Tibial nerve (tissue), 4 donors: ENCODE measurements around the gene IWS1. TPM values are rescaled to one million over a fixed set of nuclear protein-coding genes. Genes with fewer than 3 reads are reported as not detected.
"Not testable (repeated sequence)": the region's sequence is repeated elsewhere in the genome, so short reads cannot be mapped to it uniquely, and the experiment has no call there.

Source experiments
- DNase-seq, 2 donors: peaks; one replicate each; pipeline ENCODE4 v3.0.0-alpha.2; 2019; ENCODE audit warnings: low spot score in 2 of 2
- H3K27ac ChIP-seq, 4 donors: fragments of 200-600 bp; sonication (generic) in 3 of 4; one replicate each; pipeline ENCODE4 v1.5.1; 2017 to 2019; ENCODE audit warnings: mild to moderate bottlenecking in 1 of 4
- H3K27me3 ChIP-seq, 2 donors: fragments of 200-600 bp; sonication (generic) in 1 of 2; one replicate each; pipeline versions ENCODE4 v1.5.1 to v1.6.0; 2017 to 2019
- H3K36me3 ChIP-seq, 3 donors: fragments of 200-600 bp; sonication (generic); one replicate each; pipeline ENCODE4 v1.5.1; 2018 to 2019
- H3K4me1 ChIP-seq, 4 donors: fragments of 200-600 bp; sonication (generic) in 3 of 4; one replicate each; pipeline ENCODE4 v1.5.1; 2017 to 2019
- H3K4me3 ChIP-seq, 4 donors: fragments of 200-600 bp; sonication (generic) in 3 of 4; one replicate each; pipeline ENCODE4 v1.5.1; 2017 to 2019; ENCODE audit warnings: mild to moderate bottlenecking in 1 of 4, moderate library complexity in 1 of 4
- H3K9me3 ChIP-seq, 4 donors: fragments of 200-600 bp; sonication (generic) in 3 of 4; one replicate each; pipeline ENCODE4 v1.5.1; 2017 to 2019
- EP300 ChIP-seq, 2 donors: sonication (generic); formaldehyde crosslinking; IDR thresholded peaks; one replicate each; pipeline ENCODE4 v1.6.1; 2017; ENCODE audit warnings: antibody characterized with exemption in 2 of 2, mild to moderate bottlenecking in 1 of 2
- POLR2A ChIP-seq, 2 donors: fragments of 450-650 bp; IDR thresholded peaks; one replicate each; pipeline ENCODE4 v1.6.1; 2017; ENCODE audit warnings: antibody characterized with exemption in 2 of 2, mild to moderate bottlenecking in 2 of 2, moderate library complexity in 2 of 2
- WGBS, 2 donors: methylation state at CpG; one replicate each; pipeline ENCODE4 v1.1.5; 2018; 5-methylcytosine and 5-hydroxymethylcytosine counted together
- total RNA-seq, 4 donors: library from RNA; depleted of rRNA; stranded (reverse); fragments of >200 nt; gene quantifications; one replicate each; pipeline ENCODE4 v1.1.0, GENCODE V29; 2016
- TF ChIP-seq, protein P1 (sequence below), 5 experiments: fragments of 200-600 bp in 3 of 5; fragments of 450-650 bp in 2 of 5; sonication (generic) in 3 of 5; IDR thresholded peaks; one replicate each; pipeline ENCODE4 v1.5.1; 2016 to 2019; ENCODE audit warnings: antibody characterized with exemption in 5 of 5, mild to moderate bottlenecking in 3 of 5, moderate library complexity in 2 of 5

IWS1 gene
- total RNA-seq, 4 donors from 2014 or later: 28.4 to 42.6 (median 39.6) TPM

DNA sequence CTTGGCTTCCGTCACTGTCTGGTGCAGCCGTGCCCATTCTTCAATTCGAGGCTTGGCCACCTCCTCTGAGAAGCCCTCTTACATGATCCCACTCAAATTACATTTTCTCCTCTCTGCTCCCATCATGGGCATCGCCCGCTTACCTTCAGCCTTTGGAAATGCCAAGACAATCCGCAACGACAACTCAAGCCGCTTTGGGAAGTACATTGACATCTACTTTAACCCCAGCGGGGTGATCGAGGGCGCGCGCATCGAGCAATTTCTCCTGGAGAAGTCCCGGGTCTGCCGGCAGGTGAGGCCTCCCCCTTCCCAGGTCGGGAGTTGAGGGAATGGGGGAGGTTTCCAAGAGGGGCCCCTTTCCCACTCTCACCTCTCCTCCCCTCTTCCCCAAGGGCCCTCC, 47.5 kb upstream of the IWS1 start:
- WGBS, 2 donors: 92 to 94% methylated on average over 17 of the region's 17 CpGs
- H3K9me3 ChIP-seq: no peaks in the 10 kb centered on the region
- no peak for DNase-seq
- no peaks in the 10 kb centered on the region for H3K27me3 ChIP-seq
- no peaks in the 10 kb centered on the region for H3K36me3 ChIP-seq
- H3K27ac ChIP-seq: no peak overlapping the region
- H3K4me1 ChIP-seq: peaks cover 0 to 31% (median 15%) of the 10 kb centered on the region in 4 donors
- TF ChIP-seq, protein P1, sequence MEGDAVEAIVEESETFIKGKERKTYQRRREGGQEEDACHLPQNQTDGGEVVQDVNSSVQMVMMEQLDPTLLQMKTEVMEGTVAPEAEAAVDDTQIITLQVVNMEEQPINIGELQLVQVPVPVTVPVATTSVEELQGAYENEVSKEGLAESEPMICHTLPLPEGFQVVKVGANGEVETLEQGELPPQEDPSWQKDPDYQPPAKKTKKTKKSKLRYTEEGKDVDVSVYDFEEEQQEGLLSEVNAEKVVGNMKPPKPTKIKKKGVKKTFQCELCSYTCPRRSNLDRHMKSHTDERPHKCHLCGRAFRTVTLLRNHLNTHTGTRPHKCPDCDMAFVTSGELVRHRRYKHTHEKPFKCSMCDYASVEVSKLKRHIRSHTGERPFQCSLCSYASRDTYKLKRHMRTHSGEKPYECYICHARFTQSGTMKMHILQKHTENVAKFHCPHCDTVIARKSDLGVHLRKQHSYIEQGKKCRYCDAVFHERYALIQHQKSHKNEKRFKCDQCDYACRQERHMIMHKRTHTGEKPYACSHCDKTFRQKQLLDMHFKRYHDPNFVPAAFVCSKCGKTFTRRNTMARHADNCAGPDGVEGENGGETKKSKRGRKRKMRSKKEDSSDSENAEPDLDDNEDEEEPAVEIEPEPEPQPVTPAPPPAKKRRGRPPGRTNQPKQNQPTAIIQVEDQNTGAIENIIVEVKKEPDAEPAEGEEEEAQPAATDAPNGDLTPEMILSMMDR (IDR thresholded peaks at IDR 0.05): no peak
- TF ChIP-seq POLR2A (IDR thresholded peaks at IDR 0.05) (no peak), EP300 (IDR thresholded peaks at IDR 0.05) (no peak)
- no peak overlapping the region for H3K4me3 ChIP-seq

DNA sequence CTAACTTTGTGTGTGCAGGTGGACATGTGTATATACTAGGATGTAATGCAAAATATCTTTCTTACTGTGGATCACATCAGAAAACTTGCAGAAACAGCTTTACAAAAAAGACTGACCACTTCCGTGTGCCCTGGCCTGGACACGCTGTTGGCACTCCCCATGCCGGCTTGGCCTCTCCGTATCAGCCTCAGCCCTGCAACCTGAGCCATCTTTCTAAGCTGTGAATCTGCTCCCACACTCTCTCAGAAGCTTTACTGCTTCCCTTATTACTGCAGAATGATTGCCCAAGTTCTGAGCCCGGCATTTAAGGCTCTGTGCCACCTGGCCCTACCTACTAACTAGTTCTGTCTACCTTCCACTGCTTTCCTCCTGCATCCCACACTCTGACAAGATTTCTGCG, 47.0 kb upstream of the IWS1 start:
- peaks cover 0 to 35% (median 17%) of the 10 kb centered on the region in 4 donors for H3K4me1 ChIP-seq

DNA sequence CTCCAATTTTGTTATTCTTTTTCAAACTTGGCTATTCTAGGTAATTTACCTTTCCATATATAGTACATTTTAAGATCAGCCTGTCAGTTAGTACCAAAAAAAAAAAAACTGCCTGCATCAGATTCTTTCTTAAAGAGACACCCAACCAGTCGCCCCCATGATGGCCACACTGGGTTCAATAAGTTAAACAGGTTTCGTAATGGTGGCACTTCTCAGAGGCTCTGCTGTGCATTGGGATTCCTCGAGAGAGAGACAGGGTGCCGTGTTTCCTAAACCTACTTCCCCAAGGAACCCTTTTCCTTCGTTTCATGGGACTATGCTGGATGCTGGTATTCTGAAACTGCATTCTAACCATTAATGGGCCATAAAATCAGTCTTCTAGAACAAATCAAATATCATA, 46.6 kb upstream of the IWS1 start:
- no peak overlapping the region for H3K27ac ChIP-seq
- H3K27me3 ChIP-seq: no peaks in the 10 kb centered on the region
- no peaks in the 10 kb centered on the region for H3K36me3 ChIP-seq
- no peak overlapping the region for H3K4me3 ChIP-seq
- WGBS, 2 donors: 86 to 88% methylated on average over 5 of the region's 5 CpGs
- H3K4me1 ChIP-seq: peaks cover 0 to 37% (median 19%) of the 10 kb centered on the region in 4 donors
- TF ChIP-seq, protein P1 (IDR thresholded peaks at IDR 0.05): no peak
- no peak for TF ChIP-seq EP300 (IDR thresholded peaks at IDR 0.05)
- no peak for TF ChIP-seq POLR2A (IDR thresholded peaks at IDR 0.05)
- DNase-seq: no peak
- H3K9me3 ChIP-seq: no peaks in the 10 kb centered on the region

More for the DNA sequence above, 47.0 kb upstream of the IWS1 start:
- no peak for TF ChIP-seq EP300 (IDR thresholded peaks at IDR 0.05)
- TF ChIP-seq, protein P1 (IDR thresholded peaks at IDR 0.05): no peak
- TF ChIP-seq POLR2A (IDR thresholded peaks at IDR 0.05): no peak
- Histone ChIP-seq H3K27ac (no peak overlapping the region), H3K27me3 (no peaks in the 10 kb centered on the region), H3K4me3 (no peak overlapping the region), H3K36me3 (no peaks in the 10 kb centered on the region), H3K9me3 (no peaks in the 10 kb centered on the region)
- no peak for DNase-seq
- 83 to 85% methylated on average over 6 of the region's 6 CpGs for WGBS, 2 donors

DNA sequence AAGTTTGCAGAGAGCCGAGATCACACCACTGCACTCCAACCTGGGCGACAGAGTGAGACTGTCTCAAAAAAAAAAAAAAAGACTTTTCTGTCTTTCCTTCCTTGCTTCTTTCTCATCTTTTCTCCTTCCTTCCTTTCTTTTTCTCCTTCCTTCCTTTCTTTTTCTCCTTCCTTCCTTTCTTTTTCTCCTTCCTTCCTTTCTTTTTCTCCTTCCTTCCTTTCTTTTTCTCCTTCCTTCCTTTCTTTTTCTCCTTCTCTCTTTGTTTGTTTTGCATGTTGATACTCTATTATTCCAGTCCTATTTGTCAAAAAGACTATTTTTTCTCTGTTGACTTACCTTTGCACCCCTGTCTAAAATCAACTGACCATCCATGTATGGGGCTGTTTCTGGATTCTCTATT, 46.1 kb upstream of the IWS1 start:
- H3K4me3 ChIP-seq, H3K27me3 ChIP-seq, H3K27ac ChIP-seq, DNase-seq, H3K9me3 ChIP-seq, H3K36me3 ChIP-seq: not testable (repeated sequence)
- 95 to 96% methylated on average over 2 of the region's 2 CpGs for WGBS, 2 donors
- H3K4me1 ChIP-seq: peaks cover 0 to 37% (median 19%) of the 10 kb centered on the region in 4 donors

DNA sequence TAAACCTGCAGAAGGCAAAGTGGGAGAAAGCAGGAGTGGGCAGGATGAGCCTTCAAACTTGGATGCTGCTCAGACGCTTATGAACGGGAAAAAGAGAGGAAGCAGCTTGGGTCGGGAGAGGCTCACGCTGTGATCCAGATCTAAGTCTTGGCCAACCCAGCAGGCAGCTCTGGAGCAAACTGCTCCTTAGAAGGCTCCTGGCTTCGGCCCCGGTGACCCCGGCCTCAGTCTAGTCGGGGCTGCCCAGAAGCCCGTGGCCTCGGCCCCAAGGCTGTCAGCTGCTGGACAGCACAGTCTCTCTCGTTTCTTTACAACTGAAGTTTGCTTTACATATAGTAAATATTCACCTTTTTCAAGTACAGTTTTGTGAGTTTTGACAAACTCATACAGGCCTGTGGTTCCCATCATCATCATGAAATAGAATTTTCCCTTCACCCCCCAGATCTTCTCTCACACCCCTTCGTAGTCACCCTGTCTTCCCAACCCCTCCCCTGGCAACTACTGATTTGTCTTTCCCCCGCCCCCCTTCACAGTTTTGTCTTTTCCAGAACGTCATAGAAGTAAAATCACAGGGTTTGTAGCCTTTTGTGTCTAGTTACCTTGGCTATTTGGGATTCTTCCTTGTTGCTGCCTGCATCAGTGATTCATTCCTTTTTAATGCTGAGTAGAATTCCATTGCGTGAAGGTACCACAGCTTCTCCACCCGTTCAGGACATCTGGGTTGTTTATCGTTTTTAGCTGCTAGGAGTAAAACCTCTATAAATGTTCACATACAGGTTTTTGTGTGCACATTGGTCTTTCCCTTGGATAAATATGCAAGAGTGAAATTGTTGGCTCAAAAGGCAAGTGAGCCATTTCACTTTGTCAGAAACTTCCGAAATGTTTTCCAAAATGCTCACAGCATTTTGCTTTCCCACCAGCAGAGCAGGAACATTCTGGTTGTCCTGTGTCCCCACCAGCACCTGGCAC, 44.3 kb upstream of the IWS1 start:
- no peaks in the 10 kb centered on the region for H3K9me3 ChIP-seq
- DNase-seq: peak in 1 of 2 donors; percentile 14
- TF ChIP-seq POLR2A (IDR thresholded peaks at IDR 0.05) (no peak), EP300 (IDR thresholded peaks at IDR 0.05) (no peak)
- TF ChIP-seq, protein P1 (IDR thresholded peaks at IDR 0.05): no peak
- WGBS, 2 donors: 45 to 51% methylated on average over 18 of the region's 18 CpGs
- H3K4me1 ChIP-seq: peaks cover 0 to 27% (median 17%) of the 10 kb centered on the region in 4 donors
- peak overlapping the region in 1 of 4 donors; percentile 29 for H3K27ac ChIP-seq
- H3K36me3 ChIP-seq: no peaks in the 10 kb centered on the region
- no peaks in the 10 kb centered on the region for H3K27me3 ChIP-seq
- H3K4me3 ChIP-seq: no peak overlapping the region
